NCI-H128 (cell line): ENCODE results near the gene MAX.

Experiments
- DNase-seq: peaks from one replicate; lab custom pipeline; 2025; ENCODE audit not compliant: unreplicated experiment; lab: John Stamatoyannopoulos, UW

The MAX gene

DNA sequence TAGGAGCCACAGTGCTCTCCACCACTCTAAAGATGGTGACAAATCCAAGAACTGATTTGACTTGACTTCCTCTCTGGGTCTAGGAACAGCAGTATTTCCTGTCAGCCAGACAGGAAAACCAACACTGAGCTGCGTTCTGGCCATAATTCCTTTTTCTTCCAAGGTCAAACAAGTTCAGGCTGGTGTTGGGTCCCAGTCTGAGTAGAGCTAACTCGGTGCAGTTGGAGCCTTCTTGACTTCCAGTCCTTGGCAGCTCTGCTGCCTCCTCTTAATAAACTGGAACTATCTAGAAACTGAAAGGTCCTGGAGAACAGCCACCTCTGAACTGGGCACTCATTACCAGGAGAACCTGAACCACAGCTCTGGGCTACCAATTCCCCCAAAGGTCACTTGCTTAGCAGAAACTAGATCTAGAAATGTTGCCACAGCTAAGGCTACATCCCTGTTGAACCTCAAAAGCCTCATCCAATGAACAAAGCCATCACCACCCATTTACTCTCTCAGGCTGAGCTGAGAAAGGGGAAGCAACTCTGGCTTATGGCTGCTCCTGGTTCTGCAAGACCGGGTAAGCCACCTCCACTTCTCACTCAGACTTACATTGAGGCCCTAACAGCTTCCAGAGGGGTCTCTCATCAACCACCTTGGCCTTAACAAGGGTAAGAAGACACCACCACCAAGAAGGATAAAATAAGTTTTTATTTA is 27.7 kb downstream of the MAX start:
- DNase-seq = no peak

DNA sequence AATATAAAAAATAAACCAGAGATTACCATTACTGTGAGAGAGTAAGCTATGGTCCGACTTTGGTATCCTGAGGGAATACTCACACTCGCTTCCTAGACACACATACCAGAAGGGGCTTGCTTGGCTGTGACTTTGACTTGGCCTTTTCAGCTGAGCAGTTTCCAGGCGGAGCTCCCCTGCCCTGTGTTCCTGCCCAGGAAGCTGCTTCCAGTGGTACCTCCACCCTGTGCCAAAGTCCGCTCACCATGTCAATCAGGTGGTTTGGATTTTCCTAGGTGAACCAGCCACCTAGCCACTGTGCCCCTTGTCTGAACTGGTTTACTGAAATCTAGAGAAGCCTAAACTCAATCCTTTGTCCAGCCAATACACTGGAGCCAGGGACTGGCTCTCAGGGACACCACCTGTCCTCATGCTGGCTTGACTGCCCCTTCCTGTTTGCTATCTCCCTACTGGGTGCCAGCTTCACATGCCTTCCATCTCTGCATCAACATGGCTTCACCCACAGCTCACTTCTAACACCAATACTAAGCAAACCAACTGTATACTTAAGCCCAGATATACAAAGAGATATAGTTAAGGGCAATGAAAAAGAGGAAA is 28.6 kb downstream of the MAX start:
- DNase-seq = no peak

GRCh38 chr14:65072937-65073336 is 29.4 kb downstream of the MAX start:
- DNase-seq = no peak

- DNase-seq = no peak
These were observed 30.1 kb downstream of the MAX start for GRCh38 chr14:65072256-65072655.

DNA sequence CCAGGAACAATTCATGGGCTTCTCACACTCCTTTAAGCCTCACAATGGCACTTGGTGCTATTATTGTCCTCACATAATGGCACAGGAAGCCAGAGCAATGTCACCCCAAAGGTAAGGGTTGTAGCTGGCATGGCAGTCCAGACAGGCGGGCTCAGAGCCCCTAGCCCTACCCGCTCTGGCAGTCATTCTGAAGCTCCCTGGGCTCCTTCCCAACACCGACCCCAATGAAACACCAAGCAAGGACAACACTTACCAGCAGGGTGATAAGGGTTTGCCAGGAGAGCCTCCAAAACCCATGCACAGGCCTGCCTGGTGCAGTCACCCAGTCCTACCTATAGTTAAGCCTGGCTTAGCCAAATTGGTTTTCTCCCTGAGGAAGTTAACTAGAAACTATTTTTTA is 30.8 kb downstream of the MAX start:
- no peak for DNase-seq

GRCh38 chr14:65070471-65070976 is 31.8 kb downstream of the MAX start:
- peak; percentile 35 for DNase-seq

DNA sequence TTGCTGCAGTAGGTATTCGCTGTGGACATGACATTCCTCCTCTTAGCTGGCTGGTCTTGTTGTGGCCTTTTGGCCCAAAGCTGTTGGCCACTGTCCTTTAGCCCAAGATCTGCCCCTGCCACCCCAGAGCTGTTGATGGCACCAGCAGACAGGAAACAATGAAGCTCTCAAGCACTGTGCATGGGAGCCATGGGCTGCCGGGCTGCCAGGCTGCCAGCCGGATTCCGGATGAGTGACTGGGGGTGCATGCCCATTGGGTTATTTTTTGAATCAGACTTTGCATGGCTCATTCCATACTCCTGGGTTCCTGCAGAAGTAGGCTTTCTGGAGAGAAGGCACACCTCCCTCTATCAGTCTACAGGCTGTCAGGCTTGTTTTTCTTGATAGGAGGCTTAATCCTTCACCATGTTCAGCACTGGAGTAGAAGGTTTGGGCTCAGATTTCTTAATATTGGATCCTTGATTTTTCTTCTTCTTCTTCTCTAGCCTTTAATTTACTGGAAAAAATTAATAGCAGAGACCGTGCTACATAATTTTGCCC is 32.4 kb downstream of the MAX start:
- no peak for DNase-seq

GRCh38 chr14:65065719-65066118 is 36.6 kb downstream of the MAX start:
- no peak for DNase-seq

GRCh38 chr14:65062096-65063075 is 39.9 kb downstream of the MAX start:
- no peak for DNase-seq

GRCh38 chr14:65057695-65058094 is 44.6 kb downstream of the MAX start:
- no peak for DNase-seq

GRCh38 chr14:65054471-65055085 is 47.7 kb downstream of the MAX start:
- no peak for DNase-seq

GRCh38 chr14:65053466-65053865 is 48.9 kb downstream of the MAX start:
- no peak for DNase-seq

DNA sequence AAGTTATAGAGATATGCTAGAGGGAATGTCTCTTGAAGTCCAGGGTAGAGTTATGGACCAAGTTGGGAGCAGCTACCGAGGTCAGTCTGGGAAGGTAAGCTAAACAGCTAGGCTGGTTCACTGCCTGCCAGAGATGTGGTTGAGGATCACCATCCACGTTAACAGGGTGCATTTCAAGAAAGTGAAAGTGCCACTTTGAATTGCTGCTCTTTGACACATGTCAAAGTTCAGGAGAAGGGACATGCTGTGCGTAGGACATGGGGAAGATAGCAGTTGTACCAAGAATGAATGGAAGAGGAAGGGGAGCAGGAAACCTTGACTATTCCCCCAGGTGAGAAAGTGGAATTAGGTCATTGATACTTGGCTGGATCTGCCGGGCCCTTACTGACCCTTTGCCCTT is 49.5 kb downstream of the MAX start:
- DNase-seq = no peak

DNA sequence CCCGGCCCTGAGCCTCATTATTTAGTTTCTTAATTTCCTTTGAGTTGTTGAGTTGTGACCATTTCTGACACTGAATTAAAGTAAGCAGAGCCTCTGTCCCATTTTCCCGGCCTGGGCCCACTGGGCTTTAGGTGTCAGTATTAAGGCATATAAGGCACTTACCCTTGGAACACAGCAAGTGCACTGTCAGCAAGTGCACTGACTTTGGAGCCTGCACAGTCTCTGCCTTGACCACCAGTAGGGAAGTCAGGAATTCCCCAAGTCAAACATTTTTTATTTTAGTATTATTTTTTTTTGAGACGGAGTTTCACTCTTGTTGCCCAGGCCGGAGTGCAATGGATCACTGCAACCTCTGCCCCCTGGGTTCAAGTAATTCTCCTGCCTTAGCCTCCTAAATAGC is 56.6 kb downstream of the MAX start:
- no peak for DNase-seq

GRCh38 chr14:65045006-65045405 is 57.3 kb downstream of the MAX start:
- DNase-seq = no peak

DNA sequence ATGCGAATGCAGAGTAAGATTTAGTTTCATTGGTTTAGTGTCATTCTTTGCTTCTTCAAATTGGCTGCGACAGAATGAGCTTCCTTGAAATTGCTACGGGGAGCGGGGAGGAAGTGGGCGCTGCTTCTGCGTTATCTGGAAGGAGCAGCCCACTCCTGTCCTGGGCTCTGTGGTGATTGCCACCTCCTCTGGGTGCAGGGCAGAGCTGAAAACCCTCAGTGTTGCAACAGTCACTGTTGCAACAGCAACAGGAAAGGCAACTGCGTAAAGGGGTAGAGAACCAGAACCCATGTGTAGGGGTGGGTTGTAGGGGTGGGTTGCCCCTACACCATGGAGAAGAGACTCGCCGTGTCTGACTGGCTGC is 57.7 kb downstream of the MAX start:
- DNase-seq = no peak

GRCh38 chr14:65043893-65044595 is 58.3 kb downstream of the MAX start:
- no peak for DNase-seq

GRCh38 chr14:65042731-65043372 is 59.5 kb downstream of the MAX start:
- DNase-seq = no peak

GRCh38 chr14:65042296-65042695 is 60.0 kb downstream of the MAX start:
- no peak for DNase-seq

DNA sequence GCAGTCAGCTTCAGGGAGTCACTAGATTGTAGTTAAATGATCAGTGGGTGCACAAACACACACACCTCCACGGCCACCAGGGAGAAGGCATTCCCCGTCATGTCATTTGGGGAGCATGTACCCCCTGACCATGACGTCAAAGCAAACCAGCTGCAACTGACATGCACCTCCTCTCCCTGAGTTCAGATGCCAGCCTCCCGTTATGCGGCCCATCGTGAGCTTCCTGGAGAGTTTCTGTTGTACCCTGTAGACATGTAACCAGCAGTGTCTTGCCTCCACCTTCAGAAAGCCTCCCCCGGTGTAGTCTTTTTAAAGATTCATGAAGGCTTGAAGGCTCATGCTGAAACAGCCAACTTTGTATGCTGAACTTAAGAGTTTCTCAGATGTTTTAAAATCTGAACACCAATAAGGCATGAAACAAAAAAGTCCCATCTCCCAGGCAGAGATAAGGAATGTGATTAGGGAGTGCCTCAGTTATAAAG is 60.8 kb downstream of the MAX start:
- no peak for DNase-seq
